GM21717 (cell line): ENCODE results near the gene RNF167.
A peak's percentile ranks its signal among the peaks of the same experiment; 100 is the strongest.

ENCODE experiments used
- ATAC-seq: cut with Tn5 transposase; IDR thresholded peaks from one replicate; pipeline ENCODE4 v1.9.1; 2021; ENCODE audit warnings: mild to moderate bottlenecking, moderate library complexity; ENCODE audit not compliant: unreplicated experiment

RNF167 gene

DNA sequence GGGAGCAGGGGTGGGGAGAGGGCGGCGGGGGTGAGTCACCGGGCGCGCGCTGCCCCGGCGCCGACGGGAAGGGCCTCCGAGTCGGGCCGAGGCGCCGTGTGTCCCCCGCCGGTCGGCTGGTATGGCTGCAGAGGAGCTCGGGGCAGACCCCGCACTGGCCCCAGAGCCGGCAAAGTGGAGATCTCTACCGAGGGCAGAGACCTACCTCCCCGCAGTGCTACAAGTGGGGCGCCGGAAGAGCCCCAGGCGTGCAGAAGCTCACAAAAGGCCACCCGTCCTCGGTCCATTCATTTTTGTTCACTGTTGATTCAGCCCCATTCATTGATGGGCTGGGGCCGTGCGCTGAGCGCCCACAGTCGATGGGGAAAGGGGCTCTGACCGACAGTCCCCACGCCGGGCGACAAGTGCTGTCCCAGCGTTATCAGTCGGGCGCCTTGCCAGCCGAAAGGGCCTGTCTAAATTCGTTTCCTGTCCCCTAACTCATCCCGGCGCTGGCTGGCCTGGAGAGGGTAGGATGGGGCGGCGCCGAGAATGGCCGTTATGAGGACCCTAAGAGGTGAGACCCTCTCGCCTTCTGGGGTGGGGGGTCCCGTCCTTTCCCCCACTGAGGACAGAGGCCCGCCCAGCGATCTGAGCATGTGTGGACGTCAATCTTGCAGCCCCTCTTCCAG is 10.1 kb downstream of the RNF167 start:
- peak; percentile 0 for ATAC-seq

GRCh38 chr17:4950746-4951204 is 10.7 kb downstream of the RNF167 start, which contains the start of gene ENO3:
Gene ENO3 (plus strand): TSS chr17:4951119. CDS start chr17:4951830, 711 bp downstream.
- ATAC-seq: no peak

DNA sequence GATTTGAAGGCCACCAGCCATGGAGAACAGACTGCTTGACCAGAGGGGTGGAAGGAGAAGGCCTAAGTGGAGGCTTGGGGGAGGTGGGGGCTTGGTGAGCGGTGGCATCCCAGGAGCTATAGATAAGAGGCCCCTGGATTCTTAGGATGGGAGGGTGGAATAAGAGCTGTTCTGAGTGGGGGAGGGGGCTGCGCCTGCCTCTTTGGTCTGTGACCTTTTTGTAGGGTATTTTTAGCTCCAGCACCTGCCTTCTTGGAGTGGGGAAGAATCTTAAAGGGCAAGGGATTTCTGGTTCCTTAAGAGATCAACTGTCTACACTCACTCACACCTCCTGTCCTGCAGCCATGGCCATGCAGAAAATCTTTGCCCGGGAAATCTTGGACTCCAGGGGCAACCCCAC is 11.4 kb downstream of the RNF167 start:
- ATAC-seq: no peak

DNA sequence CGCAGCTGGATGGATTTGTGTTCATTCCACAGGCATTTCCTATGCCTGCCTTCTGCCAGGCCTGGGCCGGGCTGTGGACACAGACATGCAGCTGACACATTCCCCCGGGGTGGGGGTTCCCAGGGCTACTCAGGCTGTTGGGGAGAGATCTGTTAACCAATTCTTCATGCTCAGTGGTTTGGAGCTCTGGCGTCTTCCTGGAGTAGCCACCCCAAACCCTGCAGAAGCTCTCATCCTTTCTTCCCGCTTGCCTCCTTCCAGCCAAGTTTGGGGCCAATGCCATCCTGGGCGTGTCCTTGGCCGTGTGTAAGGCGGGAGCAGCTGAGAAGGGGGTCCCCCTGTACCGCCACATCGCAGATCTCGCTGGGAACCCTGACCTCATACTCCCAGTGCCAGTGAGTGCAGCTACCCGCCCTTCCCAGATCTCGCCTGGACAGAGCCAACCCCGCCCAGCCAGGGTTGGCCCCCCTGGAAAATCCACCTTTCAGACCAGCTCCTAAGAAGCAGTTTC is 13.4 kb downstream of the RNF167 start:
- no peak for ATAC-seq

DNA sequence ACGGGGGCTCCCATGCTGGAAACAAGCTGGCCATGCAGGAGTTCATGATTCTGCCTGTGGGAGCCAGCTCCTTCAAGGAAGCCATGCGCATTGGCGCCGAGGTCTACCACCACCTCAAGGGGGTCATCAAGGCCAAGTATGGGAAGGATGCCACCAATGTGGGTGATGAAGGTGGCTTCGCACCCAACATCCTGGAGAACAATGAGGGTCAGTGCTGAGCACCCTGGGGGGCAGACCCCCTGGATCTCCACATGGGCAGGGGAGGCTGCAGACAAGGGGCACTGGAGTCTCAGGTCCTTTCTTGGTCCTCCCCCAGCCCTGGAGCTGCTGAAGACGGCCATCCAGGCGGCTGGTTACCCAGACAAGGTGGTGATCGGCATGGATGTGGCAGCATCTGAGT is 15.0 kb downstream of the RNF167 start:
- ATAC-seq: no peak

- no peak for ATAC-seq
Observed at GRCh38 chr17:4956493-4957061, 16.5 kb downstream of the RNF167 start.

GRCh38 chr17:4958102-4958501 is 18.0 kb downstream of the RNF167 start:
- no peak for ATAC-seq

- ATAC-seq: no peak
Observed at GRCh38 chr17:4959261-4959965, 19.3 kb downstream of the RNF167 start.

- no peak for ATAC-seq
Observed at GRCh38 chr17:4960279-4960922, 20.3 kb downstream of the RNF167 start.

GRCh38 chr17:4965311-4965986 is 25.4 kb downstream of the RNF167 start:
- no peak for ATAC-seq

GRCh38 chr17:4966844-4967538 is 26.9 kb downstream of the RNF167 start:
- peak; percentile 75 for ATAC-seq

DNA sequence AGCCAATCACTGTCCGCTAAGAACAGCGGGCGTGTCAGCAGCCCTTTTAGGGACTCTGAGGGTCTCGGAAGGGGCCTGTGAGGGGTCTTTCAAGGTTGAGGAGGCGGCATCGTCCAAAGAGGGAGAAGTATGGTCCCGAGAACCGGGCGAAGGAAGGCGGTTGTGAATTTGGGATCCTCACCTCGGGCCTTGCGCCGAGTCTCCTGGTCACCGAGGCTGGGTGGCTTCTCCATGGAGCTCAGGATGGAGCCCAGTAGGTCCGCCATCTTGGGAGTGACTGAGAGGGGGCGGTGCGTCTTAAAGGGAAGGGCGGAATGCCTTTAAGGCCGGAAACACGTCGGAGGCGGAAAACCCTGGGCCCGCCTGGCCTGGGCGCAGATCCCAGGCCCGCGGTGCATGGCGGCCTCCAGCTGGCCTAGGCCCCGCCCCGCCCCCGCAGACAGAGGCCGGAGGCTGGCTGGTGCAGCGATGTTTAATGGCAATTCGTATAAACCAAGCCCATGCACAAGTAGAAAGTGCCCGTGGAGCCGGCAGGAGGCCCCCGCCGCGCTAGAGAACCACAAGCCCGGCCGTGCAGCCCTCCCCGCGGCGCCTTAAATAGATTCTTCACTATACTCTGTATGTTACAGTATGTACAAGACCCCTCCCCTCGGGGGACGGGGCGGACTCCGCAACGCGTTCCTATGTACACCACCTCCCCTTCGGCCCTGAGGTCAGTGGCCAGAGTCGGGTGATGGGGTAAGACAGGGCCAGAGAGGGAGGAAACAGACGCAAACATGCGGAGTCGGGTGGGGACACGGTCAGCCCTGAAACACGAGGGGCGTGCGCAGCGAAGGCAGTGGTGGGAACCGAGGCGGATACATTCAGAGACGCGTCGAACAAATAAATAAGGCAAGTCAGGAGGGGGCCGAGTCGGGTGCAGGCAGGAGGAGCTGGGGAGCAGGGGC is 27.7 kb downstream of the RNF167 start, which contains the start of gene SPAG7:
TSS of gene SPAG7 (minus strand) at position 279 of the 947 bp plus-strand sequence. CDS start at position 266, 13 bp downstream.
- peak; percentile 43 for ATAC-seq

DNA sequence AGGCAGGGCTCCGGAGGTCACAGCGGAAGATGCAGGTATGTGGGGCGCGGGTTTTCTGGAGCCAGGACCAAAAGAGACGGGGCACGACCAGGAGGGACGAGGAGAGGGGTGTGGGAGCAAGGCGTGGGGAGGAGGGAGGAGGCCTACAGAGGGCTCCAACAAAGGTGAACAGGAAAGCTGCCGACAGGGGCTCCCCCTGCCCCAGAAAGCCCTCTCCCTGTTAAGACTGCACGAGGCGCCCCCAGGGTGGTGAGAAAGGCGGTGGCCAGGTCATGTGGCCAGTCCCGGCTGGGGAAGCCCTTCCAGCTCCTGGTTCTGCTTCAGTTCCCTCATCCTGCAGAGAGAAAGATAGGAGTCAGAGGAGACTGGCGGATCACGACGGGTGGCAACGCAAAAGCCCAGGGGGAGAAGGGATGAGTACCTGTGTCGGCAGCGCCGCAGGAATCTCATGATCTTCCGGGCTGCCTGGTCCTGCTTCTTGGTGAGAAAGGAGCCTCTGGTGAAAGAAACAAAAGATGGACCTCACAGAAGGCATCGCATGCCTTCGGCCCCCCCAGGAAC is 28.5 kb downstream of the RNF167 start:
- no peak for ATAC-seq

GRCh38 chr17:4969047-4969550 is 29.0 kb downstream of the RNF167 start:
- ATAC-seq: no peak

DNA sequence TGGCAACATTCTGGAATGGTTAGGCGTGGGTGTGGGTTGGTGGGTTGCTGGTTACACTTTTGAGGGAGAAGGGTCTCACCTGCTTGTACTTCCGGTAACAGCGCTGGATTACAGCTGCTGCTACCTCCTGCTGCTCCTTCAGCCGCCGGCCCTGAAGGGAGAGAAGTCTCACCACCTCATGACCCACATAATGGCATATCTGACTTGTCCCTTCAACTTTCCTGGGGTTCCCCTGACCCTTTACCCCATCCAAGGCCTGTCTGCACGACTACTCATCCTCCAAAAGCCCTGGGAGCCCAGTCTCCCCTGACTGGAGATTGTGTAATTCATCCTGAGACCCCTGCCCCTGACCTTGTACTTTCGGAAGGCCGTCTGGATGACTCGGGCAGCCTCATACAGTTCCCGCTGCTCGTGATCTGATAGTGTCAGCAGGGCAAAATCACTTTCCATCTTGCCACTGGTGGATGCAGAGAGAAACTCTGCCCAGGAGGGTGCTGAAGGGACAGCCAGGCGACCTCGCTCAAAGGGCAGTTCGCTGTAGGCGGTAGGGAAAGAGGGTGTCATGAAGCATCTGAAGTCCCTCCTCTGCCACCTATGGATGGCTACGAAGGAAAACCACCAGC is 29.6 kb downstream of the RNF167 start:
- no peak for ATAC-seq

- no peak for ATAC-seq
Observed at GRCh38 chr17:4970273-4970672, 30.2 kb downstream of the RNF167 start.

DNA sequence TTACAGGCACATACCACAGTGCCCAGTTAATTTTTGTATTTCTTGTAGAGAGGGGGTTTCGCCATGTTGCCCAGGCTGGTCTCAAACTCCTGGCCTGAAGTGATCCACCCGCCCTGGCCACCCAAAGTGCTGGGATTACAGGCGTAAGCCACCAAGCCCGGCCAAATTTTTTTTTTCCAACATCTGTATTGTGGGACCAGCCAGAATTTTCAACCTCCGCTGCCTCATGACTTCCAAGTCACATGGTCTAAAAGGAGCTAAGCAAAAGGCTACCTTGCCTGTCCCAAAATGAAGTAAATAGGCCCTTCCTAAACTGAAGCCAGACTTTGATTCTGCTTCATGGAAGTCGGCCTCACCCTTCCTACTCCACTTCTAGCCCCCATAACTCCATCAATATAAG is 31.8 kb downstream of the RNF167 start:
- no peak for ATAC-seq

GRCh38 chr17:4972322-4972721 is 32.3 kb downstream of the RNF167 start:
- no peak for ATAC-seq
